ENCODE measurements around the gene KLF11.

DNA sequence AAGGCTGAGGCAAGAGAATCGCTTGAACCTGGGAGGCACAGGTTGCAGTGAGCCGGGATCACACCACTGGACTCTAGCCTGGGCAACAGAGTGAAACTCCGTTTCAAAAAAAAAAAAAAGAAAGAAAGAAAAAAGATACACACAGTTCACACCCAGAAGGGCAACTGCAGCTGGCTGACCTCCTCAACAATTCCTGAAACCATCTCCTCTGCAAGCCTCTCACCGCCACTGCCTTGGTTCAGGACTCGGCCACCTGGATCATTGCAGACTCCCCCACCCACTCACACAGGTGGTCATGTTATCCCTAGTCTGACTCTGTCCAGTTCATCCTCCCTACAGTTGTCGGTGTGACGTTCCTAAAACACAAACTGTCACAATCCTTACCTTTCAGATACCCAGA lies 34.7 kb downstream of the KLF11 start:
- TF ChIP-seq POLR2A (IDR thresholded peaks at IDR 0.05) = no peak
- TF ChIP-seq, protein P1, sequence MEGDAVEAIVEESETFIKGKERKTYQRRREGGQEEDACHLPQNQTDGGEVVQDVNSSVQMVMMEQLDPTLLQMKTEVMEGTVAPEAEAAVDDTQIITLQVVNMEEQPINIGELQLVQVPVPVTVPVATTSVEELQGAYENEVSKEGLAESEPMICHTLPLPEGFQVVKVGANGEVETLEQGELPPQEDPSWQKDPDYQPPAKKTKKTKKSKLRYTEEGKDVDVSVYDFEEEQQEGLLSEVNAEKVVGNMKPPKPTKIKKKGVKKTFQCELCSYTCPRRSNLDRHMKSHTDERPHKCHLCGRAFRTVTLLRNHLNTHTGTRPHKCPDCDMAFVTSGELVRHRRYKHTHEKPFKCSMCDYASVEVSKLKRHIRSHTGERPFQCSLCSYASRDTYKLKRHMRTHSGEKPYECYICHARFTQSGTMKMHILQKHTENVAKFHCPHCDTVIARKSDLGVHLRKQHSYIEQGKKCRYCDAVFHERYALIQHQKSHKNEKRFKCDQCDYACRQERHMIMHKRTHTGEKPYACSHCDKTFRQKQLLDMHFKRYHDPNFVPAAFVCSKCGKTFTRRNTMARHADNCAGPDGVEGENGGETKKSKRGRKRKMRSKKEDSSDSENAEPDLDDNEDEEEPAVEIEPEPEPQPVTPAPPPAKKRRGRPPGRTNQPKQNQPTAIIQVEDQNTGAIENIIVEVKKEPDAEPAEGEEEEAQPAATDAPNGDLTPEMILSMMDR (IDR thresholded peaks at IDR 0.05) = no peak

Measured in lower leg skin (tissue), 3 donors.